GM12892 (cell line): ENCODE results near the gene C1orf52. TPM values are rescaled to one million over a fixed set of nuclear protein-coding genes. Genes with fewer than 3 reads are reported as not detected.
A peak's percentile ranks its signal among the peaks of the same experiment; 100 is the strongest.

ENCODE experiments used
- DNase-seq: peaks from one replicate; pipeline ENCODE4 v3.0.0; 2011; ENCODE audit not compliant: insufficient read length
- FAIRE-seq: peaks from 2 replicates; lab custom pipeline; 2011; peaks lifted over from hg19 to GRCh38; lab: Jason Lieb, UNC
- POLR2A ChIP-seq: IDR thresholded peaks from 2 replicates; pipeline ENCODE4 v1.6.1; 2011; ENCODE audit warnings: low read depth, low read length, control low read depth
- POLR2AphosphoS5 ChIP-seq: IDR thresholded peaks from 2 replicates; pipeline ENCODE4 v1.6.1; 2011; ENCODE audit warnings: low read depth, low read length, control low read depth
- TAF1 ChIP-seq: IDR thresholded peaks from 2 replicates; pipeline ENCODE4 v1.6.1; 2011; ENCODE audit warnings: low read depth, mild to moderate bottlenecking, control low read depth, low read length, borderline replicate concordance
- polyA plus RNA-seq: library from polyadenylated mRNA; unstranded; fragments of >200 nt; gene quantifications from one replicate; pipeline ENCODE4 v1.2.1, GENCODE V29; 2012; ENCODE audit warnings: missing spikeins, inconsistent platforms; ENCODE audit not compliant: missing spikeins

Gene C1orf52
- 21.7 TPM for polyA plus RNA-seq

- TF ChIP-seq POLR2AphosphoS5 (peak; percentile 94), POLR2A (peak; percentile 96), TAF1 (peak; percentile 81)
- FAIRE-seq (peak; percentile 89), DNase-seq (peak; percentile 70)
Observed at GRCh38 chr1:85259118-85259911, at the start of gene C1orf52. C1orf52 (minus strand) TSS chr1:85259662; CDS start chr1:85259633, 29 bp downstream.

GRCh38 chr1:85308833-85309350 is 49.4 kb upstream of the C1orf52 start:
- TF ChIP-seq POLR2AphosphoS5 (no peak), POLR2A (no peak), TAF1 (no peak)
- DNase-seq (no peak), FAIRE-seq (peak; percentile 14)

GRCh38 chr1:85307987-85308832 is 48.7 kb upstream of the C1orf52 start:
- TF ChIP-seq POLR2AphosphoS5 (no peak), POLR2A (no peak), TAF1 (no peak)
- DNase-seq (peak; percentile 31), FAIRE-seq (peak; percentile 73)

GRCh38 chr1:85306236-85306635 is 46.8 kb upstream of the C1orf52 start:
- no peak for DNase-seq
- FAIRE-seq: no peak
- no peak for TF ChIP-seq POLR2A
- TF ChIP-seq TAF1: no peak
- TF ChIP-seq POLR2AphosphoS5: no peak

- DNase-seq (no peak), FAIRE-seq (no peak)
- TF ChIP-seq POLR2AphosphoS5: no peak
Observed at GRCh38 chr1:85303440-85304162, 44.1 kb upstream of the C1orf52 start.

GRCh38 chr1:85300140-85300539 is 40.7 kb upstream of the C1orf52 start:
- DNase-seq (no peak), FAIRE-seq (no peak)
- TF ChIP-seq TAF1: no peak
- TF ChIP-seq POLR2AphosphoS5: no peak
- TF ChIP-seq POLR2A: no peak

- FAIRE-seq (peak; percentile 88), DNase-seq (no peak)
Observed at GRCh38 chr1:85297855-85298629, 38.6 kb upstream of the C1orf52 start.

GRCh38 chr1:85297538-85297854 is 38.0 kb upstream of the C1orf52 start:
- TF ChIP-seq POLR2A (no peak), POLR2AphosphoS5 (no peak), TAF1 (no peak)
- FAIRE-seq: no peak
- no peak for DNase-seq

More at GRCh38 chr1:85297855-85298629, 38.6 kb upstream of the C1orf52 start:
- no peak for TF ChIP-seq POLR2AphosphoS5
- no peak for TF ChIP-seq POLR2A
- no peak for TF ChIP-seq TAF1

- DNase-seq: no peak
- TF ChIP-seq TAF1: no peak
- no peak for TF ChIP-seq POLR2AphosphoS5
- no peak for TF ChIP-seq POLR2A
- FAIRE-seq: no peak
Observed at GRCh38 chr1:85296980-85297379, 37.5 kb upstream of the C1orf52 start.

- FAIRE-seq: no peak
- TF ChIP-seq POLR2AphosphoS5: no peak
- no peak for TF ChIP-seq POLR2A
- no peak for TF ChIP-seq TAF1
- DNase-seq: no peak
Observed at GRCh38 chr1:85295654-85296053, 36.2 kb upstream of the C1orf52 start.
